HepG2 (cell line): ENCODE results near the gene ELOVL2. TPM values are rescaled to one million over a fixed set of nuclear protein-coding genes. Genes with fewer than 3 reads are reported as not detected.

Experiments
- ADNP ChIP-seq: sonication (generic); formaldehyde crosslinking; IDR thresholded peaks from 2 replicates; pipeline ENCODE4 v1.4.0; 2020; ENCODE audit warnings: missing genetic modification reagents
- FLYWCH1 ChIP-seq: sonication (generic); formaldehyde crosslinking; IDR thresholded peaks from 2 replicates; pipeline ENCODE4 v1.8.1; 2023; ENCODE audit warnings: mild to moderate bottlenecking, missing genetic modification reagents
- HMGXB4 ChIP-seq, 2 experiments: sonication (generic) in 1 of 2; formaldehyde crosslinking in 1 of 2; IDR thresholded peaks; 2 replicates each; pipeline versions ENCODE4 v1.4.0 to v1.6.1; 2018 to 2020; ENCODE audit warnings: missing genetic modification reagents in 2 of 2, borderline replicate concordance in 1 of 2, low read depth in 1 of 2, mild to moderate bottlenecking in 1 of 2, missing biosample characterization in 1 of 2
- KLF12 ChIP-seq: sonication (generic); formaldehyde crosslinking; IDR thresholded peaks from 2 replicates; pipeline ENCODE4 v1.4.0; 2020; ENCODE audit warnings: missing genetic modification reagents, borderline replicate concordance
- MAFG ChIP-seq: sonication (generic); formaldehyde crosslinking; IDR thresholded peaks from 2 replicates; pipeline ENCODE4 v1.5.1; 2020; ENCODE audit warnings: mild to moderate bottlenecking, missing genetic modification reagents
- REST ChIP-seq, 2 experiments: IDR thresholded peaks; 2 replicates each; pipeline ENCODE4 v1.6.1; 2011 to 2012; ENCODE audit warnings: low read length in 2 of 2, borderline replicate concordance in 1 of 2, low read depth in 1 of 2, mild to moderate bottlenecking in 1 of 2, moderate library complexity in 1 of 2
- SCMH1 ChIP-seq: sonication (generic); formaldehyde crosslinking; IDR thresholded peaks from 2 replicates; pipeline ENCODE4 v1.9.0; 2021; ENCODE audit warnings: missing genetic modification reagents, mild to moderate bottlenecking, borderline replicate concordance
- SKI ChIP-seq: fragments of 450-650 bp; IDR thresholded peaks from one replicate; pipeline ENCODE4 v1.6.1; 2018; ENCODE audit warnings: mild to moderate bottlenecking; ENCODE audit not compliant: partially characterized antibody
- U2AF2 ChIP-seq: fragments of 200-400 bp; formaldehyde crosslinking; IDR thresholded peaks from 2 replicates; pipeline ENCODE4 v1.6.1; 2017; ENCODE audit warnings: low read depth, mild to moderate bottlenecking, low read length
- ZFP36 ChIP-seq: fragments of 150-350 bp; IDR thresholded peaks from 2 replicates; pipeline ENCODE4 v1.6.1; 2018; ENCODE audit warnings: borderline replicate concordance, low read length, low read depth; ENCODE audit not compliant: partially characterized antibody
- ZFY ChIP-seq: sonication (generic); formaldehyde crosslinking; IDR thresholded peaks from 2 replicates; pipeline ENCODE4 v1.4.0; 2020; ENCODE audit warnings: missing genetic modification reagents
- ZGPAT ChIP-seq: IDR thresholded peaks from 2 replicates; pipeline ENCODE4 v1.6.1; 2016; ENCODE audit warnings: mild to moderate bottlenecking
- ZNF296 ChIP-seq: sonication (generic); formaldehyde crosslinking; conservative IDR thresholded peaks from 2 replicates; pipeline ENCODE4 v1.5.0; 2020; ENCODE audit warnings: mild to moderate bottlenecking, missing genetic modification reagents
- ZNF331 ChIP-seq: sonication (generic); formaldehyde crosslinking; IDR thresholded peaks from 2 replicates; pipeline ENCODE4 v1.4.0; 2020; ENCODE audit warnings: missing genetic modification reagents
- ZNF34 ChIP-seq: sonication (generic); formaldehyde crosslinking; IDR thresholded peaks from 2 replicates; pipeline ENCODE4 v1.4.0; 2020; ENCODE audit warnings: mild to moderate bottlenecking, missing genetic modification reagents, borderline replicate concordance
- ZNF589 ChIP-seq: sonication (generic); formaldehyde crosslinking; conservative IDR thresholded peaks from 2 replicates; pipeline ENCODE4 v1.8.0; 2022; ENCODE audit warnings: mild to moderate bottlenecking, moderate library complexity, missing genetic modification reagents
- ZNF687 ChIP-seq: sonication (generic); formaldehyde crosslinking; IDR thresholded peaks from 2 replicates; pipeline ENCODE4 v1.5.1; 2020; ENCODE audit warnings: mild to moderate bottlenecking, missing genetic modification reagents, moderate library complexity
- ZNF883 ChIP-seq: sonication (generic); formaldehyde crosslinking; IDR thresholded peaks from 2 replicates; pipeline ENCODE4 v1.5.1; 2020; ENCODE audit warnings: mild to moderate bottlenecking, missing genetic modification reagents; ENCODE audit errors: not compliant biosample characterization
- ZSCAN22 ChIP-seq: sonication (generic); formaldehyde crosslinking; IDR thresholded peaks from 2 replicates; pipeline ENCODE4 v1.4.0; 2020; ENCODE audit warnings: mild to moderate bottlenecking, missing genetic modification reagents
- polyA plus RNA-seq, 8 experiments: library from polyadenylated mRNA; depleted of rRNA in 3 of 8; stranded (reverse) in 7 of 8; unstranded in 1 of 8; fragments of >200 nt; fragmentation: Illumina TruSeq in 4 of 8; extraction: Trizol in 4 of 8; gene quantifications; 2 replicates each; pipeline versions ENCODE4 v1.2.1 to v1.2.3, GENCODE V29; 2011 to 2016; ENCODE audit warnings: low read depth in 4 of 8, missing spikeins in 1 of 8, mixed read lengths in 1 of 8; ENCODE audit not compliant: insufficient read depth in 1 of 8
- total RNA-seq, 5 experiments: library from RNA; depleted of rRNA; stranded (reverse); fragments of >200 nt; fragmentation: Illumina TruSeq; extraction: Trizol; gene quantifications; 2 replicates each; pipeline ENCODE4 v1.2.3, GENCODE V29; 2016; ENCODE audit warnings: low read depth in 1 of 5

The ELOVL2 gene
- total and polyA plus RNA-seq, 2 of the 13 experiments (the other 11 are each of a cell fraction or from before 2014, with no cell fraction given) = 43.6 to 65.4 TPM

- TF ChIP-seq ZFP36 = no peak
- no peak for TF ChIP-seq REST (IDR thresholded peaks at IDR 0.05; ENCODE audit: borderline replicate concordance in 1 of 2, low read depth in 1 of 2, low read length in 2 of 2)
- no peak for TF ChIP-seq ZNF589 (CRISPR knock-in tag)
- TF ChIP-seq SKI = peak; percentile 54
- no peak for TF ChIP-seq ZNF883 (CRISPR knock-in tag)
- TF ChIP-seq MAFG = no peak
- no peak for TF ChIP-seq ZNF687 (CRISPR knock-in tag)
- peak; percentile 61 for TF ChIP-seq ZGPAT (CRISPR knock-in tag)
- no peak for TF ChIP-seq ZSCAN22
- TF ChIP-seq FLYWCH1 (CRISPR knock-in tag) = no peak
- TF ChIP-seq ZNF331 (CRISPR knock-in tag) = no peak
- no peak for TF ChIP-seq ADNP (CRISPR knock-in tag)
- no peak for TF ChIP-seq U2AF2
- 0 out of 2 replicates have a peak, but pooled peaks have one; percentile 58 for TF ChIP-seq ZNF34 (CRISPR knock-in tag)
- TF ChIP-seq KLF12 (CRISPR knock-in tag) = no peak
- TF ChIP-seq HMGXB4 (CRISPR knock-in tag; IDR thresholded peaks at IDR 0.05; ENCODE audit: borderline replicate concordance in 1 of 2, low read depth in 1 of 2) = no peak
- no peak for TF ChIP-seq ZNF296
- no peak for TF ChIP-seq ZFY (CRISPR knock-in tag)
- no peak for TF ChIP-seq SCMH1 (CRISPR knock-in tag)
Observed at GRCh38 chr6:11055127-11055627, 11.1 kb upstream of the ELOVL2 start (continued).
